K562 (cell line): Measurements from ENCODE around the gene PPIL6. TPM values are rescaled to one million over a fixed set of nuclear protein-coding genes. Genes with fewer than 3 reads are reported as not detected.

Experiments
- ATAC-seq: fragments of 200-7000 bp; cut with Tn5 transposase; 3 replicates; pipeline ENCODE4 v1.9.1; 2020; ENCODE audit warnings: moderate library complexity
- BruUV-seq: library from RNA; stranded (reverse); fragments of 400-500 nt; replicated peaks from 2 replicates; lab custom pipeline; 2021; lab: Mats Ljungman, UMichigan
- CTCF ChIA-PET: fragments of 300-600 bp; formaldehyde crosslinking; extraction: SDS; loops from one replicate; lab custom pipeline; 2021; ENCODE audit warnings: low intra/inter-chr PET ratio; lab: Yijun Ruan, JAX
- POLR2A ChIA-PET: fragments of 300-600, 350-650 bp; sonication (Branson Sonifier 250); formaldehyde crosslinking; extraction: SDS; loops from one replicate; lab custom pipeline; 2021; ENCODE audit warnings: antibody characterized with exemption, inconsistent platforms; lab: Yijun Ruan, JAX
- DNase-seq, 4 experiments: peaks; one replicate each; pipeline versions ENCODE4 v3.0.0 to v3.0.0-alpha.2; 2011 to 2018; ENCODE audit warnings: low spot score in 3 of 4, mixed read lengths in 3 of 4; ENCODE audit errors: extremely low read depth in 1 of 4
- FAIRE-seq: peaks from 2 replicates; lab custom pipeline; 2011; peaks lifted over from hg19 to GRCh38; lab: Jason Lieb, UNC
- H2AFZ ChIP-seq: 2 replicates; pipeline ENCODE4 v1.6.0; 2011; ENCODE audit warnings: low read depth, low read length, control low read depth, inconsistent platforms
- H3K27ac ChIP-seq: fragments of 200-600 bp; 3 replicates; pipeline ENCODE4 v1.8.0; 2011; ENCODE audit warnings: low read depth, mild to moderate bottlenecking, control low read depth, inconsistent platforms, low read length, moderate library complexity, mixed read lengths; ENCODE audit errors: extremely low read depth
- H3K27me3 ChIP-seq, 2 experiments: fragments of 300-600 bp in 1 of 2; 2 replicates in 1 of 2; 3 replicates in 1 of 2; pipeline versions ENCODE4 v1.6.0 to v1.8.0; 2011; ENCODE audit warnings: inconsistent platforms in 2 of 2, low read length in 2 of 2, mild to moderate bottlenecking in 1 of 2, mixed read lengths in 1 of 2, moderate library complexity in 1 of 2; ENCODE audit not compliant: control insufficient read depth in 2 of 2, insufficient read depth in 2 of 2
- H3K36me3 ChIP-seq: fragments of 300-600 bp; 3 replicates; pipeline ENCODE4 v1.8.0; 2011; ENCODE audit warnings: mild to moderate bottlenecking, low read length, inconsistent platforms; ENCODE audit not compliant: control insufficient read depth, insufficient read depth
- H3K4me1 ChIP-seq, 2 experiments: fragments of 200-600 bp in 1 of 2; replicated peaks in 1 of 2; 2 replicates in 1 of 2; 3 replicates in 1 of 2; pipeline versions ENCODE4 v1.5.1 to v1.8.0; 2011; ENCODE audit warnings: inconsistent platforms in 2 of 2, low read length in 2 of 2, mild to moderate bottlenecking in 1 of 2, mixed read lengths in 1 of 2, moderate library complexity in 1 of 2; ENCODE audit not compliant: control insufficient read depth in 2 of 2, insufficient read depth in 2 of 2
- H3K4me2 ChIP-seq: 2 replicates; pipeline ENCODE4 v1.6.1; 2011; ENCODE audit warnings: low read length, control low read depth, inconsistent platforms, mixed read lengths; ENCODE audit not compliant: insufficient read depth
- H3K4me3 ChIP-seq: fragments of 200-600 bp; sonication (generic), shearing (Covaris generic); 2 replicates; pipeline ENCODE4 v1.5.1; 2016; ENCODE audit warnings: control low read depth, inconsistent platforms
- H3K79me2 ChIP-seq: fragments of 200-600 bp; 3 replicates; pipeline ENCODE4 v1.8.0; 2011; ENCODE audit warnings: low read length, inconsistent platforms; ENCODE audit not compliant: control insufficient read depth, insufficient read depth
- H3K9ac ChIP-seq, 2 experiments: 2 replicates each; pipeline versions ENCODE4 v1.6.0 to v1.6.1; 2011; ENCODE audit warnings: low read depth in 2 of 2, low read length in 2 of 2, control low read depth in 1 of 2, inconsistent platforms in 1 of 2, mild to moderate bottlenecking in 1 of 2, mixed read lengths in 1 of 2; ENCODE audit not compliant: insufficient read depth in 1 of 2
- H3K9me1 ChIP-seq: one replicate; pipeline ENCODE4 v1.6.0; 2011; ENCODE audit warnings: inconsistent platforms, mild to moderate bottlenecking, low read length, moderate library complexity; ENCODE audit not compliant: control insufficient read depth, insufficient read depth
- H3K9me3 ChIP-seq: replicated peaks from 2 replicates; pipeline ENCODE4 v1.5.1; 2011; ENCODE audit warnings: low read depth, low read length, inconsistent platforms; ENCODE audit not compliant: control insufficient read depth, insufficient read depth
- H4K20me1 ChIP-seq: replicated peaks from 2 replicates; pipeline ENCODE4 v1.6.1; 2011; ENCODE audit warnings: low read length, inconsistent platforms, mixed read lengths; ENCODE audit not compliant: control insufficient read depth, insufficient read depth
- BCL6 ChIP-seq: fragments of 250-450 bp; sonication (Bioruptor Pico); IDR thresholded peaks from 2 replicates; pipeline ENCODE4 v1.4.0; 2020
- HEY1 ChIP-seq: fragments of 250-450 bp; sonication (Bioruptor Pico); IDR thresholded peaks from 2 replicates; pipeline ENCODE4 v1.5.0; 2020; ENCODE audit warnings: mild to moderate bottlenecking, moderate library complexity, borderline replicate concordance
- MEF2A ChIP-seq: IDR thresholded peaks from 2 replicates; pipeline ENCODE4 v1.6.1; 2011; ENCODE audit warnings: low read depth, mild to moderate bottlenecking, low read length, moderate library complexity; ENCODE audit not compliant: control insufficient read depth
- MTA1 ChIP-seq: fragments of 450-650 bp; IDR thresholded peaks from 2 replicates; pipeline ENCODE4 v1.6.1; 2017; ENCODE audit warnings: borderline replicate concordance
- NONO ChIP-seq, 2 experiments: fragments of 200-400 bp in 1 of 2; fragments of 450-650 bp in 1 of 2; formaldehyde crosslinking in 1 of 2; IDR thresholded peaks; 2 replicates each; pipeline ENCODE4 v1.6.1; 2017; ENCODE audit warnings: low read depth in 2 of 2, mild to moderate bottlenecking in 2 of 2, moderate library complexity in 2 of 2, low read length in 1 of 2
- POLR2AphosphoS5 ChIP-seq: IDR thresholded peaks from 2 replicates; pipeline ENCODE4 v1.6.1; 2011; ENCODE audit warnings: mild to moderate bottlenecking, low read depth, low read length, moderate library complexity; ENCODE audit not compliant: control insufficient read depth, insufficient read depth
- SMARCB1 ChIP-seq: IDR thresholded peaks from 2 replicates; pipeline ENCODE4 v1.6.1; 2011; ENCODE audit warnings: improper control_type of control experiment, low read depth; ENCODE audit not compliant: insufficient read length
- WGBS: fragments of 100-300 bp; shearing (Covaris generic); methylation state at CpG from one replicate; pipeline ENCODE4 v1.1.6; 2016; ENCODE audit warnings: low coverage, mixed read lengths; ENCODE audit not compliant: insufficient coverage; ENCODE audit errors: missing lambda C conversion rate; 5-methylcytosine and 5-hydroxymethylcytosine counted together
- in situ Hi-C: fragments of 300-500 bp; cut with MboI; formaldehyde crosslinking; loops from 4 replicates; pipeline ENCODE4 v1.15.0; 2018; ENCODE audit warnings: inconsistent platforms, mixed read lengths
- intact Hi-C: fragments of 100-400 bp; cut with micrococcal nuclease; formaldehyde crosslinking; loops from 2 replicates; pipeline ENCODE4 v1.14.2; 2022
- polyA plus RNA-seq, 8 experiments: library from polyadenylated mRNA; depleted of rRNA in 4 of 8; stranded (reverse) in 5 of 8; unstranded in 3 of 8; fragments of >200 nt; fragmentation: Nextera tagmentation in 2 of 8; fragmentation: Illumina TruSeq in 1 of 8; extraction: Ambion mirVana in 2 of 8; extraction: Trizol in 1 of 8; gene quantifications; 2 replicates each; pipeline versions ENCODE4 v1.2.1 to v1.2.3, GENCODE V29; 2011 to 2014; ENCODE audit warnings: inconsistent platforms in 1 of 8, missing spikeins in 1 of 8
- total RNA-seq, 7 experiments: library from RNA; depleted of rRNA in 6 of 7; stranded (reverse); fragments of >200 nt in 6 of 7; fragmentation: Illumina TruSeq in 2 of 7; extraction: Trizol in 2 of 7; gene quantifications; 2 replicates each; pipeline versions ENCODE4 v1.2.1 to v1.2.3, GENCODE V29; 2011 to 2021; ENCODE audit warnings: low replicate concordance in 1 of 7

Gene PPIL6
- total and polyA plus RNA-seq, 9 of the 15 experiments (the other 6 are each of a cell fraction or from before 2014, with no cell fraction given) = 0.03 to 0.98 (median 0.41) TPM; not detected in 1

DNA sequence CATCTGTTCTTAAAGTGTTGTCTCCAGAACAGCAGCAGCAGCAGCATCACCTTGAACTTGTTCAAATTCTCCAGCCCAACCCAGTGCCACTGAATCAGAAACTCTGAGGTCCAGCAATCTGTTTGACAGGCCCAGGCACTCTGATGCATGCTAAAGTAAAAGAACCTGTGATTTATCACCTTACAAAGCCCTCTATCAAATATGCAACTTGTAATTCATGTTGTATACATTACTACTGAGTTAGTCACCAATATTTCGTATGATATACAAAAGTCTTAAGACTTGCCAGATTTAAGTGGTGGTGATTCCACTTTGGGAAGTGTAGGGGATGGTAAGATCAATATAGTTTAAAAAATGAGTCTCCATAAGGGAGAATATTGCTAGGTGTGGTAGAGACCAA, 52.2 kb downstream of the PPIL6 start:
- no peak for DNase-seq
- in situ Hi-C loops (no loop called here), intact Hi-C loops (loop anchor here (10.0 kb wide), 1 partner anchor 843 kb away; no protein-coding TSS in a partner anchor)
- BruUV-seq = no TSS peak
- no peak for FAIRE-seq
- peaks cover 0 to 27% of the 10 kb centered on the region in 2 experiments for H3K4me1 ChIP-seq
- no peak overlapping the region for H3K9ac ChIP-seq
- no peaks in the 10 kb centered on the region for H3K9me1 ChIP-seq
- peaks cover 4% of the 10 kb centered on the region; the same call in 2 of the 3 replicates for H3K79me2 ChIP-seq
- ChIA-PET CTCF (no interaction called here), POLR2A (interaction anchor here (0.8 kb wide), 1 partner anchor 59 kb away, joined by 3 read pairs; no protein-coding TSS in a partner anchor)
- no peaks in the 10 kb centered on the region for H3K9me3 ChIP-seq
- no peak overlapping the region for H3K4me3 ChIP-seq
- H3K36me3 ChIP-seq = no peaks in the 10 kb centered on the region
- WGBS = 16% methylated on average over 1 of the region's 1 CpG
- no peaks in the 10 kb centered on the region for H4K20me1 ChIP-seq
- H3K4me2 ChIP-seq = no peak overlapping the region
- TF ChIP-seq MEF2A (no peak), MTA1 (no peak), SMARCB1 (no peak), BCL6 (CRISPR knock-in tag) (no peak), HEY1 (CRISPR knock-in tag) (no peak), NONO (IDR thresholded peaks at IDR 0.05; ENCODE audit: low read depth in 2 of 2, low read length in 1 of 2) (no peak), POLR2AphosphoS5 (no peak)
- ATAC-seq = no peak
- no peaks in the 10 kb centered on the region for H3K27me3 ChIP-seq
- no peak overlapping the region for H2AFZ ChIP-seq
- H3K27ac ChIP-seq = no peak overlapping the region
